ENCODE data around the gene NKAPL. TPM values are rescaled to one million over a fixed set of nuclear protein-coding genes. Genes with fewer than 3 reads are reported as not detected.

NKAPL gene
- total and polyA plus RNA-seq, 2 of the 13 experiments (the other 11 are each of a cell fraction or from before 2014, with no cell fraction given): not detected

DNA sequence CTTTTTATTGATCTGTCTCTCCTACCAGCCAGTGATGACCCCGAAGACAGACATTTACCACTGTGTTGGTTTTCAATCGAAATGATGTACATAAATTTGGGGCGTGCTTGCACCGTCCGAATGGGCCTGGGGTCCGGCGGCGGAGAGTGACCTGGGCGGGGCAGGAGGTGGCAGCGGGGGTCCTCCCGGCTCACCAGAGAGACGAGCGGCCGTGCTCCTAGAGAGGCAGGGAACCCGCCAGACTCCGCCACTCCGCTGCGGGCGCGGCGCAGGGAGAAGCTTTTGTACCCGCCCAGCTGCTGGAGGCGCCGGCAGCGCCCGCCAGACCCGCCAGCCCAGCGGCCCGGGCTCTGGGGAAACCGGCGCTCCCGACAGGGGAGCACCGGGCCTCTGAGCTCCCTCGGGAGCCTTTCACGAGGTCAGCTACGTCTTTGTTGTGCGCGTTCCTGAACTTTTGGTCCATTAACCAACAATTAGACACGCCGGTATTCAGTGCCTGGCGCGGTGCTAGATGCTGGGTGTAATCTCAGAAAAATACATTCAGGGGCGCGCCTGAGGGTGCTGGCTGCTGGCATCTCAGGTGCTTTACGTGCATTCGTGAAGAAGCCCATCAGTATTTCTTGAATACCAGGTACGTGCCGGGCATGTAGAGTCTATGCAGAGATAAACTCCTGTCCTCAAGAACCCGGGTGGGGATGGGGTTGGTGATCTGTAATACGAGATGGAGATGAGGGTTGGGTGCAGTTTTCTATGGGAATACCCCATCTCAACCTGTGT lies 22.4 kb downstream of the NKAPL start, which contains the start of gene PGBD1 (continued):
- peak; percentile 54 for TF ChIP-seq JARID2 (CRISPR knock-in tag; IDR thresholded peaks at IDR 0.05; ENCODE audit: insufficient replicate concordance)
- TF ChIP-seq GTF2F1 (IDR thresholded peaks at IDR 0.05; ENCODE audit: low read length): no peak
- TF ChIP-seq, protein P1, sequence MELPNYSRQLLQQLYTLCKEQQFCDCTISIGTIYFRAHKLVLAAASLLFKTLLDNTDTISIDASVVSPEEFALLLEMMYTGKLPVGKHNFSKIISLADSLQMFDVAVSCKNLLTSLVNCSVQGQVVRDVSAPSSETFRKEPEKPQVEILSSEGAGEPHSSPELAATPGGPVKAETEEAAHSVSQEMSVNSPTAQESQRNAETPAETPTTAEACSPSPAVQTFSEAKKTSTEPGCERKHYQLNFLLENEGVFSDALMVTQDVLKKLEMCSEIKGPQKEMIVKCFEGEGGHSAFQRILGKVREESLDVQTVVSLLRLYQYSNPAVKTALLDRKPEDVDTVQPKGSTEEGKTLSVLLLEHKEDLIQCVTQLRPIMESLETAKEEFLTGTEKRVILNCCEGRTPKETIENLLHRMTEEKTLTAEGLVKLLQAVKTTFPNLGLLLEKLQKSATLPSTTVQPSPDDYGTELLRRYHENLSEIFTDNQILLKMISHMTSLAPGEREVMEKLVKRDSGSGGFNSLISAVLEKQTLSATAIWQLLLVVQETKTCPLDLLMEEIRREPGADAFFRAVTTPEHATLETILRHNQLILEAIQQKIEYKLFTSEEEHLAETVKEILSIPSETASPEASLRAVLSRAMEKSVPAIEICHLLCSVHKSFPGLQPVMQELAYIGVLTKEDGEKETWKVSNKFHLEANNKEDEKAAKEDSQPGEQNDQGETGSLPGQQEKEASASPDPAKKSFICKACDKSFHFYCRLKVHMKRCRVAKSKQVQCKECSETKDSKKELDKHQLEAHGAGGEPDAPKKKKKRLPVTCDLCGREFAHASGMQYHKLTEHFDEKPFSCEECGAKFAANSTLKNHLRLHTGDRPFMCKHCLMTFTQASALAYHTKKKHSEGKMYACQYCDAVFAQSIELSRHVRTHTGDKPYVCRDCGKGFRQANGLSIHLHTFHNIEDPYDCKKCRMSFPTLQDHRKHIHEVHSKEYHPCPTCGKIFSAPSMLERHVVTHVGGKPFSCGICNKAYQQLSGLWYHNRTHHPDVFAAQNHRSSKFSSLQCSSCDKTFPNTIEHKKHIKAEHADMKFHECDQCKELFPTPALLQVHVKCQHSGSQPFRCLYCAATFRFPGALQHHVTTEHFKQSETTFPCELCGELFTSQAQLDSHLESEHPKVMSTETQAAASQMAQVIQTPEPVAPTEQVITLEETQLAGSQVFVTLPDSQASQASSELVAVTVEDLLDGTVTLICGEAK (IDR thresholded peaks at IDR 0.05): no peak
- TF ChIP-seq, protein P1 (CRISPR knock-in tag; IDR thresholded peaks at IDR 0.05): peak; percentile 48; the same call in 1 of the 2 replicates
- TF ChIP-seq ASH2L (IDR thresholded peaks at IDR 0.05; ENCODE audit: insufficient read length, low read depth, low read length): peak; percentile 83
- TF ChIP-seq GLI4 (CRISPR knock-in tag; IDR thresholded peaks at IDR 0.05; ENCODE audit: borderline replicate concordance): peak; percentile 76; the same call in 1 of the 2 replicates
- no peak for TF ChIP-seq IKZF1 (IDR thresholded peaks at IDR 0.05)
- no peak for TF ChIP-seq ZBTB21 (CRISPR knock-in tag; IDR thresholded peaks at IDR 0.05)
- TF ChIP-seq ELF4 (CRISPR knock-in tag; IDR thresholded peaks at IDR 0.05; ENCODE audit: borderline replicate concordance): 0 out of 2 replicates have a peak, but pooled peaks have one; percentile 34
- peak; percentile 66; the same call in 1 of the 2 replicates for TF ChIP-seq ZNF263 (CRISPR knock-in tag; IDR thresholded peaks at IDR 0.05)
- no peak for TF ChIP-seq ZNF496 (CRISPR knock-in tag; IDR thresholded peaks at IDR 0.05; ENCODE audit: insufficient replicate concordance)
- 0 out of 2 replicates have a peak, but pooled peaks have one; percentile 58 for TF ChIP-seq ZNF333 (CRISPR knock-in tag; IDR thresholded peaks at IDR 0.05; ENCODE audit: borderline replicate concordance)
- peak; percentile 85 for TF ChIP-seq ZNF335 (CRISPR knock-in tag; IDR thresholded peaks at IDR 0.05)
- peak; percentile 86 for TF ChIP-seq AGO2 (optimal IDR thresholded peaks at IDR 0.05; ENCODE audit: low read depth, low read length)
- TF ChIP-seq, protein P2, sequence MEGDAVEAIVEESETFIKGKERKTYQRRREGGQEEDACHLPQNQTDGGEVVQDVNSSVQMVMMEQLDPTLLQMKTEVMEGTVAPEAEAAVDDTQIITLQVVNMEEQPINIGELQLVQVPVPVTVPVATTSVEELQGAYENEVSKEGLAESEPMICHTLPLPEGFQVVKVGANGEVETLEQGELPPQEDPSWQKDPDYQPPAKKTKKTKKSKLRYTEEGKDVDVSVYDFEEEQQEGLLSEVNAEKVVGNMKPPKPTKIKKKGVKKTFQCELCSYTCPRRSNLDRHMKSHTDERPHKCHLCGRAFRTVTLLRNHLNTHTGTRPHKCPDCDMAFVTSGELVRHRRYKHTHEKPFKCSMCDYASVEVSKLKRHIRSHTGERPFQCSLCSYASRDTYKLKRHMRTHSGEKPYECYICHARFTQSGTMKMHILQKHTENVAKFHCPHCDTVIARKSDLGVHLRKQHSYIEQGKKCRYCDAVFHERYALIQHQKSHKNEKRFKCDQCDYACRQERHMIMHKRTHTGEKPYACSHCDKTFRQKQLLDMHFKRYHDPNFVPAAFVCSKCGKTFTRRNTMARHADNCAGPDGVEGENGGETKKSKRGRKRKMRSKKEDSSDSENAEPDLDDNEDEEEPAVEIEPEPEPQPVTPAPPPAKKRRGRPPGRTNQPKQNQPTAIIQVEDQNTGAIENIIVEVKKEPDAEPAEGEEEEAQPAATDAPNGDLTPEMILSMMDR (CRISPR knock-in tag; IDR thresholded peaks at IDR 0.05): peak; percentile 39
- peak; percentile 53; the same call in 1 of the 2 replicates for TF ChIP-seq MIER3 (CRISPR knock-in tag; IDR thresholded peaks at IDR 0.05; ENCODE audit: borderline replicate concordance)

Measured in HepG2 (cell line).